Fibroblast of skin of back (primary cell): ENCODE data around the gene RAB40B.
"Not testable (repeated sequence)": the region's sequence is repeated elsewhere in the genome, so short reads cannot be mapped to it uniquely, and the experiment has no call there.

Experiments
- DNase-seq: peaks from one replicate; pipeline ENCODE4 v3.0.0-alpha.2; 2013

Gene RAB40B

DNA sequence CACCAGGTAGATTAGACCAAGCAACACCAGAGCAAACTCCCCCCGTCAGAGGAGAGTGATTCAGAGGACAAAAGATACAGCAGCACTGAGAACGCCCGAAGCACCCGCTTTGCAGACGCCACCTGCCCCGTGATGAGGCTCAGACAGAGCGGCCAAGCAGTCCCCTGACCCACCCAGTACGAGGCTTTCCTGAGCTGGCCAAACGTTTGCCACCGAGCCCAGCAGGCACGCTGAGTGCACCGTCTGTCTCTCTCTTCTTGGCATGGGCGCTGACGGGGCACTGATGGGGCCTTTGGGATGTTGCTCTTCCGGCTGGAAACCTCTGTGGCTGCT lies 30.9 kb downstream of the RAB40B start:
- no peak for DNase-seq

DNA sequence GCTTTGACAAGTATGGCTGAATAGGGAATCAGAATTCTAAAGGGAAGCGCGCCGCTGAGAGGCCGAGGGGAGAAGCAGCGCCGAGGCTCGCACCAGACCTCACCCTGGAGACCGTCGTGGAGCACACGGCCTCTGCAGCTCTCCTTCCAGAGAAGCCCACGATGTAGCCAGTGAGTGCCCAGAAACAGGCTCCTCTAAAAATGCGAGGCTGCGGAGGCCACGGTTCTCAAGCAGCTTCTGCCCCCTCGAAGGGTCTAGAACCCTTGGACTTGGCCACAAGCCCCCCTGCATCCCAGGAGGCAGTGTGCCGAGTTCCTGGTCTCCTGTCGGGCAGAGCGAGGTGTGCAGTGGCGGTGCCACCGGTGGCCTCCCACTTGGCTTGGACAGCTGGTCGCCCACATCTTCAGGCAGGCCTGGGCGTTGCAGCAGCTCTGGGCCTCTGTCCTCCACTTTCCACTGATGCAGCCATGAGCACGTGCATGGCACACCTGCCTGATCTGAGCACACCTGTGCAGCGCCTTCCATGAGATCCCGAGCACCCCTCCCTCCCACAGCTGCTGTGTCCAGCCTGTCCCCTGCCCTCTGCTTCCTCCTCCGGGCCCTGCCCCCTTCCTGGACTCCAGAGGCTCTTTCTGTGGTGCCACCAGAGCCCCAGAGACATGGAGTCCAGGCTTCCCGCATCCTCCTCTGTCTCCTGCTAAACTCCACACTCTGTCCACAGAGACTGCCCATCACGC lies 31.4 kb downstream of the RAB40B start:
- DNase-seq: no peak

DNA sequence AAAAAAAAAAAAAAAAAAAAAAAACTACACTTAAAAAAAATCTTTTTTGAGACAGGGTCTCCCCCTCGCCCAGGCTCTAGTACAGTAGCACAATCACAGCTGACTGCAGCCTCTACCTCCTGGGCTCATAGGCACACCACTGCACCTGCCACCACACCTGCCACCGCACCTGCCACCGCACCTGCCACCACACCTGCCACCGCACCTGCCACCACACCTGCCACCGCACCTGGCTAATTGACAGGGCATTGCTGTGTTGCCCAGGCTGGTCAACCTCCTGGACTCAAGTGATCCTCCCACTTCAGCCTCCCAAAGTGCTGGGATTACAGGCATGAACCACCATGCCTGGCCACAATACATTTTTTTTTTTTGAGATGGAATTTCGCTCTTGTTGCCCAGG lies 32.6 kb downstream of the RAB40B start:
- no peak for DNase-seq

DNA sequence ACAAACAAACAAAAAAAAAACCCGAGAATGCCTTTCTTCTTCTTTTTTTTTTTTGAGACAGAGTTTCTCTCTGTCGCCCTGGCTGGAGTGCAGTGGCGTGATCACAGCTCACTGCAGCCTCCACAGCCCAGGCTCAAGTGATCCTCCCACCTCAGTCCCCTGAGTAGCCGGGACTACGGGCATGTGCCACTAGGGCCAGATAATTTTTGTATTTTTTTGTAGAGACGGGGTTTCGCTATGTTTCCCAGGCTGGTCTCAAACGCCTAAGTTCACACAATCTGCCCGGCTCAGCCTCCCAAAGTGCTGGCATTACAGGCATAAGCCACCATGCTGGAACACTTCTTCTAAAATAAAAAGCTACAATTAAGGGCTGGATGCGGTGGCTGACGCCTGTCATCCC lies 33.3 kb downstream of the RAB40B start:
- DNase-seq: no peak

DNA sequence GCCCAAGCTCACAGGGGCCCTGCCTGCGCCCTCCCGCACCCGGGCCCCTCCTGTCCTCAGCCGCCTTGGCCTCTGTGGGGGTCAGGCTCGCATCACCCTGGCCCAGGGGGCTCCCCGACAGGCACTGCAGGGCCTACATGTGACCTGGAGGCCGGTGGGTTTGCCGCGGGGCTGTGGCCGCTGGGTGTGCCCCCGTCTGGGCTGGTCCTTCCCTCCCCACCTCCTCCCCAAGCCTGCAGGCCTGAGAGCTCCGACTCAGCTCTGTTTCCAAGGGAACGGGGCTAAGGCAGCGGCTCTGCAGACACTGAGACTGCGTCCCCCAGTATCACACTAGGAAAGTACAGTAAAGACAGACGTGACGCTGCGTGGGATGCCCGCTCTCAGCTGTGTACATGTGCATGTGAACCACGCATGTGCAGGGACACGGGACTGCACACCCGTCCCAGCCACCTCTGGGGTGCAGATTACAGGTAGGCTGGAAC lies 33.8 kb downstream of the RAB40B start:
- DNase-seq: no peak

DNA sequence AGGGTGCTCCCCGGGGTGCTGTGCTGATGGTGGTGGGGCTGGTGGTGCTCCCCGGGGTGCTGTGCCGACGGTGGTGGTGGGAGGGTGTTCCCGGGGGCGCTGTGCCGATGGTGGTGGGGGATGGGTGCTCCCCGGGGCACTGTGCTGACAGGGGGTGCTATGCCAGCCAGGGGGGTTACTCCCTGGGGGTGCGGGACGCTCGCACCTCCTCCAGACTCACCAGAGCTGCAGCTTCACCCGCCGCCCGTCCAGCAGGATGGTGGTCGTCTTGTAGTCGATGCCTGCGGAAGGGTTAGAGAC lies 34.3 kb downstream of the RAB40B start:
- DNase-seq: no peak

DNA sequence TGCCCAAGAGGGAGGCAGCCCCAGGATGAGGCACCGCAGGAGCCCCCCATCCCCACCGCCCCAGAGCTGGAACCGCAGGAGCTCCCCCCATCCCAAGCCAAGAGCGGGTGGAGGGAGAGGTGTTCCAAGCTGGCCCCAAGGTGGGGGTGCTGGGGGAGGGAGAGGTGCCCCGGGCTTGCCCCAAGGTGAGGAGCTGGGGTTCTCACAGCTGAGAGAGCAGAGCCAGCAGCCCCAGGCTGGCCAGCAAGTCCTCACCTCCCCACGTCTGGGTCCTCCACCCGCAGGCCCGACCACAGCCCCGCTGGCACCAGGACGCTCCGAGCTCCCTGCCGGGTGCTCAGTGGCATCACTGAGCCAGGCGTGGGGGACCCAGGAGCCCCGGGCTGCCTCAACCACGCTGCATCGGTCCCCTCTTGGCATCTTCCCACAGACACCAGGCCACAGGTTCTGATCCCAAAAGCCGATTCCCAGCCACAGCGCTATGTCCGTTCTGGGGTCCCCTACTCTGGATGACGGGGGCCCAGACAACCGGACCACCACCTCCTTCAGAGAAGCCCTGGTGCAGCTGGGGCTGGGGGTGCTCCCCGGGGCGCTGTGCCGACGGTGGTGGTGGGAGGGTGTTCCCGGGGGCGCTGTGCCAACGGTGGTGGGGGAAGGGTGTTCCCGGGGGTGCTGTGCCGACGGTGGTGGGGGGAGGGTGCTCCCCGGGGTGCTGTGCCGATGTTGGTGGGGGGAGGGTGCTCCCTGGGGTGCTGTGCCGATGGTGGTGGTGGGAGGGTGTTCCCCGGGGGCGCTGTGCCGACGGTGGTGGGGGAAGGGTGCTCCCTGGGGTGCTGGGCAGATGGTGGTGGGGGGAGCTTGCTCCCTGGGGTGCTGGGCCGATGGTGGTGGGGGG lies 34.9 kb downstream of the RAB40B start:
- no peak for DNase-seq

DNA sequence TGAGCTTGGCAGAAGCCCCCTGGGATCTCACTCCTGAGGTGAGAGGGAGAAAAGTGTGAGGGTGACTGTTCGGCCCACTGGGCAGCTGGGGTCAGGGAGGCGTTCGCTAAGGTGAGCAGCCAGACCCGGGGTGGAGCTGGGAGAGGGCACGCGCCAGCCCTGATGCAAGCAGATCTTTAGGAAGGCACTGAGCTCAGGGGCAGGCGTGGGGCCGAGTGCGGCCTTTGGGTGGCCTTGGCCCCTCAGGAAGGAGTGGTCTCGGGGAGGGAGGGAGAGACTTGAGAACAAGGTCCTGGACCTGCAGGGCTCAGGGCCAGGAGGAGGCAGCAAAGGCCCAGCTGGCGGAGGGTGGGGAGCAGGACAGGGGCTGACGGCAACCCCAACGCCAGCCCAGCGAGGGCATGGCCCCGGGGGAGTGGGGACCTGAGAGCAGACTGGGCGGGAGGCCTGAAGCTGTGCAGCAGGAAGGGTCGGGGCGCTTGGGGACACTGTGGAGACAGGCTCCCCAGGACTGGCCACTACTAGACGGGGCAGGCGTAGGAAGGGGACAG lies 35.7 kb downstream of the RAB40B start:
- DNase-seq: no peak

DNA sequence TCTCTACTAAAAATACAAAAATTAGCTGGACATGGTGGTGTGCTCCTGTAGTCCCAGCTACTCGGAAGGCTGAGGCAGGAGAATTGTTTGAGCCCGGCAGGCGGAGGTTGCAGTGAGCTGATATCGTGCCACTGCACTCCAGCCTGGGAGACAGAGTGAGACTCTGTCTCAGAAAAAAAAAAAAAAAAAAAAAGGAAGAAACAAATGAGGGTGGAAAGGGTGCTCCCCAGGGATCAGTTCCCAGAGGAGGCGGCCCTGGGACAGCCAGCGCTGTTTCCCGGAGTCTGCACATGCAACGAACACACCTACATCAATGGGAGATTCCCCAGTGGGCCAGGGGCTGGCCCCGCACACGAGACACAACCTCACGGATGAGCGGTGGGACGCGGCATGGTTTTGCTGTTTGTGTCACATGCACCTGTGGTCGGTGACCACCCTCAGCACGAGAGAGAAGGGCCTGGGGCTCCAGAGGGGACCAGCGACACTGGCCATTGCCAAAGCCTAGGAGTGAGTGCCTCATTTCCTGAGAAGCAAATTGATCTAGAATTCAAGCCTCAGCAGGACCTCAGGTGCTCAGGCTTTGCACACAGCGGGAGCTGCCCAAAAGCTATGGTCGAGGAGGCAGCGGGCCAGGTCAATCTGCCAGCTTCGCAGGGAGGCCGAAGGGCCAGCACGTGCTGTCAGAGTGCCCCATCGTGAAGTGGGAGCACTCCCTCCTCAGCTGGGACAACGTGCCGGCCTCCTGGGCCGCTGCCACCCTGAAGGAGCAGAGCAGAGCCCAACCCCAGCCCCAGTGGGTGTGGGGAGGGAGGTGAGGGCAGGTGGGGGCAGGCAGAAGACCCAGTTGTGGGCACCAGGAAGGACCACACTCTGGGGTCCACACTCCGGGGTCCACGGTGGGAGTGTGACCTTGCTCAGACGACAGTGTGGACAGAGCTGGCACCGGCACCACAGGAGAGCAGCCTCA lies 36.5 kb downstream of the RAB40B start:
- no peak for DNase-seq

DNA sequence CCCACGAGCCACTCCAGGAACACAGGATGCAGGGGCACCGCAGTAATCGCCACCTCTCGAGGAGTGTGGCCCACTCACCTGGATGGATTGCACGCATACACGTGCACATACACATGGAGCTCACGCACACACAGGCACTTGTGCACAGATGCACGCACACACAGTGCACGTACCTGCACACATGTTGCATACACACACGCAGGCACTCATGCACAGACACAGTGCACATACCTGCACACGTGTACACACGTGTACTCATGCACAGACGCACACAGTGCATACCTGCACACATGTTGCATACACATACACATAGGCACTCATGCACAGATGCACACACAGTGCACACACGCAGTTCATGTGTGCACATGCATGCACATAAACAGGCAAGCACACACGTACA lies 38.6 kb downstream of the RAB40B start:
- DNase-seq: no peak

DNA sequence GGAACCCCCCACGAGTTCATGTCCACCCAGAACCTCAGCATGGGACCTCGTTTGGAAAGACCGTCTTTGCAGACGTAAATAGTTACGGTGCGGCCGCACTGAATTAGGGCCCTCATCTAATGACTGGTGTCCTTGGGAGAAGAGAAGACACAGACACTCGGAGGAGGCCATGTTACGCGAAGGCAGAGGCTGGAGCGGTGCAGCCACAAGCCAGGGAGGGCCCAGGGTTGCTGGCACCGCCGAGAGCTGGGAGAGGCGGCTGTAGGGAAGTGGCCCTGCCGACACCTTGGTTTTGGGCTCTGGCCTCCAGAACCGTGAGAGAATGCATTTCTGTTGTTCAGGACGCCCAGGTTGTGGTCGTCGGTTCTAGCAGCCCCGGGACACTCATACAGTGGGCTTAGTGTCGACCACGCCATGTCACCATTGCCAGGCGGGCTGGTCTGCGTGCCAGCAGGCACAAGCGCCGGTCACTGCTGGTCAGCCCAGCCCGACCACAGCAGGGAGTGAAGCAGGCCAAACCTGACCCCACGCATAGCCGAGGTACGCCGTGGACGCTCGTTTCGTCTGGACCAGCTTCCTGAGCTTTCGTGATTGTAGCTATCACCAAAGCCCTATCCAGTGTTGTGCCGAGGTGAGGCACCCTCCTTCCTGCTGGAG lies 39.6 kb downstream of the RAB40B start:
- no peak for DNase-seq

DNA sequence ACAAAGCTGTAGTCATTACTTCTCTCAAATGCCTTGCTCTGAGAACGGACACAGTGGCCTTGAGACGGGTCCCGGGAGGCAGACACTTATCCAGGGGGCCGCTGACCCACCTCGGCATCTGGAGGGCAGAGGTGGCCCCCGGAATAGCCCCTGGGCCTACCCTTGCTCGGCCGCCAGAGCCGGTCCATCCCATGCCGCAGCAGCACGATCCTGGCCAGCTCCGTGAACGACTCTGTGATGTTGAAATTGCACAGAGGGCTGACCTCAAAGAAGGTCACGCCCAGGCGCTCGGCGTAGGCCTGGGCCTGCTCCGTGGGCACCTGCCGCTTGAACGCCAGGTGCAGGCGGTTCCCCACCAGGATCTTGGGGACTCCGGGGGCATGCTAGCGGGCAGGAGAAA lies 40.2 kb downstream of the RAB40B start:
- DNase-seq: no peak

DNA sequence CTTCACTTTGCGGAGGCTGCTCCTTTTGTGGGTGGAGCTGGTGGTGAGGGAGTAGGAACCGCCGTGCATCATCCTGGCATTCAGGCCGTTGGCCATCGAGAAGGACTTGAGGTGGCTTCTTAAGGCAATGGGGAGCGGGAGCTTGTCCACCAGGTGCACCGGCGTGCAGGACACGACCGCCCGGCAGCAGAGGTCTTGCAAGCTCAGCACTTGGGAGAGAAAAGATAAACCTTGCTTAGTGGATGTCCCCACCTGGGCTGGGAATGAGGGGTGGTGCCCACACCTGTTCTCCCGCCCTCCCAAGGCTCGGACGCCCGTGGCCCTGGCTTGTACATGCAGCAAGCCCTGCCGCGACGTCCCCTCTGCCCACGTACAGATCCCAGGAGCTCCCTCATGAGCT lies 40.6 kb downstream of the RAB40B start:
- DNase-seq: no peak

DNA sequence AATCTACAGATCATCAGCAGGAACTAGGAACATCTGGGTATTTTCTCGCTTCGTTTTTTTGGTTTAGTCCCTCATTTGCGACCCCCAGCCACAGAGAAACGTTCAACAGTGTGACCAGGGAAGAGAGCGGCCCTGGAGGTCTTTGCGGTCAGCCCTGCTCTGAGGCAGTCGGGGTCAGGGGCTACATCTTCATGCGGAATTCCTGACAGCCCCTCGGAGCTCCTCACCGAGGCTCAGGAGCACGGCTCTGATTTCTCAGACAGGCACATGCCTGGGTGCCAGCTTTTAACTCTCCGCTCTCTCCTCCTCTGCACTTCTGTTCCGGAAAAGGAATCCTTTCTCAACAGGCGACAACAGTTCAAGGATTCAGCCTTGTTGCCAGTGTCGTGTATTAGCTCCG lies 42.2 kb downstream of the RAB40B start:
- no peak for DNase-seq

DNA sequence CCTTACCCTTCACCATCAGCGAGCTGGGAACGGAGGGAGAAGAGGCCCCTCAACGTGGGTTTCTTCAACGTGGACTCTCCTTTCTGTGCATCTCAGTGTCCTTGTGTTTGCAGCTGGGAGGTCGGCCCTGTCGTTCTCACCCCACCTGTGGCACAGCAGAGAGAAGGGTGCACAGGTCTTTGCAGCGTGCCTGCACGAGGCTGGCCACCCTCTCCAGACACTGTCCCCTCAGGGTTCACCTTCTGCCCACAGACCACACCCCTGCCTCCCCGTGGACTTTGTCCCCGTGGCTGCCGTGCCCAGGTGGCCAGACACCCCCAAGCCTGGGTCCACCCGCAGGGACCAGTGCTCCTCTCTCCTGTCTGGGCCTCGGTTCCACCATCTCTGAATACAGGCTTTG lies 43.0 kb downstream of the RAB40B start:
- no peak for DNase-seq

DNA sequence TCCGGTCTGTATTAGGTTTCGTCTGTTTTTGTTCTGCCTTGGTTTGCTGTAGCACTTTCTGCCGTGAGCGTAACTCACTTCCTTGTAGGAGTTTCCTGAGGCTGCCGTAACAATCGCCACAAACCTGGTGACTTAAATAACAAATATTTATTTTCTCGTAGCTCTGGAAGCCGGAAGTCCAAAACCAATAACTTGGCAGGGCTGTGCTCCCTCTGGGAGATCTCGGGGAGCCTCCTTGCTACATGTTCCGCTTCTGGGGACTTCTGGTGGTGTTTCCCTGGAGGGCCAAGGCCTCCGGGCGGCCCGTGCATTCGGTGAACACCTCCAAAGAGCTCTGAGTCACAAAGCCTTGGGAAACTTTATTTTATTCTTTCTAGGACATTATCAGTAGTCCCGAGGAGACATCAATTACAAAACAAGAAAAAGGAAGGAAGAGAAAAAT lies 43.4 kb downstream of the RAB40B start:
- no peak for DNase-seq

DNA sequence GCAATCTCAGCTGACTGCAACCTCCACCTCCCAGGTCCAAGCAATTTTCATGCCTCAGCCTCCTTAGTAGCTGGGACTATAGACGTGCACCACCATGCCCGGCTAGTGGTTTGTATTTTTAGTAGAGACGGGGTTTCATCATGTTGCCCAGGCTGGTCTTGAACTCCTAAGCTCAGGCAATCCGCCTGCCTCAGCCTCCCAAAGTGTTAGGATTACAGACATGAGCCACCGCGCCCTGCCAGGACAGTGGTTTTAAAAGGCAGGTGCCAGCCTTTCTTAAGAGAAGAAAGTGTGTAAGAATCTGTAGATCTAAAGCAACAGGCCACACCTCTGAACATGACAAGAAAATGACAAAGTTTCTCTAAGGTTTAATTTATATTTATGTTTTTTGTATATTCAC lies 43.9 kb downstream of the RAB40B start:
- not testable (repeated sequence) for DNase-seq

DNA sequence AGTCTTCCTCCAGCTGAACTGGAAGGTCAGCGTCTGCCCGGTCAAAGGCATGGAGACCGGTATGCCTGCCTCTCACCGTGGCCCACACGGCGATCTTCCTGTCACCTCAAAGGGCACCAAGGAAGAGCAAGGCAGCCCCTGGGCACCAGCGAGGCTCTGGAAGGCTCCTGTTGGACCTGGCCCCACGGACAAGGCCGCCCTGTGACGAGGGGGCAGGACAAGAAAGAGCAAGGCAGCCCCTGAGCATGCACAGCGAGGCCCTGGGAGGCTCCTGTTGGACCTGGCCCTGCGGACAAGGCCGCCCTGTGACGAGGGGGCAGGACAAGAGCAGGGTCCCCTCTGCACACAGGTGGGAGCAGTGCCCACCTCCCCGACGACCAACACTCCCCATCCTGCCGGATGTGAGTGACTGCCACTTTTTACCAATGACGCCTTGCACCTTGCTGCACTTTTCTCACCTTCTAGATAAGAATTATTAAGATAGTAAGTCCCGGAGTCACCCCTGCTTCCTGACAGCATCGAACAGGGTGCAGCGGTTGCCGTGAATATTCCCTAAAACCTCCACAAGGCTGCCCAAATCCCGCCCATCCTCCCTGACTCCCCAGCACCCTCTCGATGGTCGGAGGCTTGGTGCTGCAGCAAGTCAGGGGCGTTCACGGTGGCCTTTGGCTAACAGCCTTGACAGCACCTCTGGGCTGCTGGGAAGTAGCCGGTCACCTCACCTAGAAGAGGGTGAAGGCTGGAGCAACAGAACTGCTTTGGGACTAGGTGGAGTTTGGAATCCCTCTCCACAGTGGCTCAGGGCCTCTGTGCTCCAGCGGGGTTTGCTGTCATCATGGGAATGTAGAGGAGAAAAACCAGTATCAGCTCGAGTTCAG lies 44.6 kb downstream of the RAB40B start:
- DNase-seq: no peak

DNA sequence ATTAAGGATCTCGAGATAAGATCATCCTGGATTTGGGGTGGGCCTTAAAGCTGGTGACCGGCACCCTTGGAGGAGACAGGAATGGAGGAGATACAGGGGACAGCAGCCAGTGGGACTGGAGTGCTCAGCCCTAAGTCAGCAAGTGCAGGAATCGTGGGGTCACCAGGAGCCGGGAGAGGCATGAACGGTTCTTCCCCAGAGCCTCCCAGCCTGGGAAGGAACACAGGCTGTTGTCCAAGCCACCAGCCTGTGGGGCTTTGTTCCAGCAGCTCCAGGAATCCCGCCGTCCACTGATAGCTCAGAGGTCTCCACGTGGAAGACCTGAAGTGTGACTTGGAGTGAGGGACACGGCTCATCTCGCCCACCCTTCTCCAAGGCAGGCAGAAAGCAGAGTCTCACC lies 47.8 kb downstream of the RAB40B start:
- no peak for DNase-seq

DNA sequence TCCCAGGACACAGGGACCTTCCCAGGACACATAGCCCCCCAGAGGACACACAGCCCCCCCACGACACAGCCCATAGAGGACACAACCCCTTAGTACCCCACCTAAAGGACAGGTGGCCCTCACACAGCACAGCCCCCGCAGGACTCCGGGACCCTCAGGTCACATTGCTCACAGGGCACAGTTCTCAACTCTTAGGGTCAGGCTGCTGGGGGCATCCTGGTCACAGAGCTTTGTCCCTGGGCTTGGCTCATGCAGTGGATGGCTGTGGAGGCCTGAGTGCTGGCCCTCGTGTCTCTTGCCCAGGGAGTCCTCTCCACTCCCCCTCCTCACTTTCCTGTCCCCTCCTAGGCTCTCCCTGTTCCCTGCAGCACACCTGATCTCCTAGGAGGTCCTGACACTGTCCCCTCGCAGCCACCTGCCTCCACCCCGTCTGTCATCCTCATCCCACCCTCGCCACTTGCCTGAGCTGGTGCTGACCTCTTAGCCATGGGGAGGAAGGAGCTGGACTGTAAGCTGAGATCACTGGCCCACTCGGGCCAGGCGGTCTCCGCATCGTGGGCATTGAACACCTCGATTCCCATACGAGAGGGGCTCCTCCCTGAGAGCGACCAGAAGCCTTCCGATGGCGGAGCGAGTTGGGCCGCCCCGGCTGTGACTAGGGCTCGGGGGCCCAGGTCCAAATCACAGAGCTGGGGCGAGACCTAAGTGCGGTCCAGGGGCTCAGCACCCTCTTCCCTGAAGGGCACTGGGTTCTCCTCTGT lies 48.8 kb downstream of the RAB40B start:
- no peak for DNase-seq
